ENCODE measurements around the gene TSHZ2.

Gene TSHZ2

DNA sequence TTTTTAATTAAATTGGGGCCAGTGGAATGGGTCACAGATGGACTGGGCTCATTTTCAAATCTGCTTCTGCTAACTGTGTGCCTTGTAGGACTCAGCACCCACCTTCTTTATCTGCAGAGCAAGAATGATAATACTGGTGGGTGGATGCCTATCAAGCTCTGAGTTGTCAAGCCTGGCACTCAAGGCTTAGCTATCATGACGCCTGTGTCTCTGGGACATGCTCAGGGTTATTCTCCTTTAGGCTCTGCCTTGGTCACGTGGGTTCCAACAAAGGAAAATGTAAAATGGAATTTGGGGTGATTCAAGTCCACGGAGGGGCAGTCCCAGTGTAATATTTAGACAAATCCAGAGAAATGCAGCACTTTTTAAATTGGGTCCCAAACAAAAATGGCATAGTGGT lies 202.3 kb downstream of the TSHZ2 start:
- TF ChIP-seq, protein P1, sequence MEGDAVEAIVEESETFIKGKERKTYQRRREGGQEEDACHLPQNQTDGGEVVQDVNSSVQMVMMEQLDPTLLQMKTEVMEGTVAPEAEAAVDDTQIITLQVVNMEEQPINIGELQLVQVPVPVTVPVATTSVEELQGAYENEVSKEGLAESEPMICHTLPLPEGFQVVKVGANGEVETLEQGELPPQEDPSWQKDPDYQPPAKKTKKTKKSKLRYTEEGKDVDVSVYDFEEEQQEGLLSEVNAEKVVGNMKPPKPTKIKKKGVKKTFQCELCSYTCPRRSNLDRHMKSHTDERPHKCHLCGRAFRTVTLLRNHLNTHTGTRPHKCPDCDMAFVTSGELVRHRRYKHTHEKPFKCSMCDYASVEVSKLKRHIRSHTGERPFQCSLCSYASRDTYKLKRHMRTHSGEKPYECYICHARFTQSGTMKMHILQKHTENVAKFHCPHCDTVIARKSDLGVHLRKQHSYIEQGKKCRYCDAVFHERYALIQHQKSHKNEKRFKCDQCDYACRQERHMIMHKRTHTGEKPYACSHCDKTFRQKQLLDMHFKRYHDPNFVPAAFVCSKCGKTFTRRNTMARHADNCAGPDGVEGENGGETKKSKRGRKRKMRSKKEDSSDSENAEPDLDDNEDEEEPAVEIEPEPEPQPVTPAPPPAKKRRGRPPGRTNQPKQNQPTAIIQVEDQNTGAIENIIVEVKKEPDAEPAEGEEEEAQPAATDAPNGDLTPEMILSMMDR (IDR thresholded peaks at IDR 0.05; ENCODE audit: low read depth, low read length): no peak
- H3K4me3 ChIP-seq (ENCODE audit: low read depth, low read length): no peak overlapping the region
- H3K27me3 ChIP-seq: no peaks in the 10 kb centered on the region
- H3K4me1 ChIP-seq: peaks cover 5% of the 10 kb centered on the region; the same call in 1 of the 2 replicates
- H3K9me3 ChIP-seq: no peaks in the 10 kb centered on the region
- no peak for DNase-seq
- H3K36me3 ChIP-seq: no peaks in the 10 kb centered on the region

DNA sequence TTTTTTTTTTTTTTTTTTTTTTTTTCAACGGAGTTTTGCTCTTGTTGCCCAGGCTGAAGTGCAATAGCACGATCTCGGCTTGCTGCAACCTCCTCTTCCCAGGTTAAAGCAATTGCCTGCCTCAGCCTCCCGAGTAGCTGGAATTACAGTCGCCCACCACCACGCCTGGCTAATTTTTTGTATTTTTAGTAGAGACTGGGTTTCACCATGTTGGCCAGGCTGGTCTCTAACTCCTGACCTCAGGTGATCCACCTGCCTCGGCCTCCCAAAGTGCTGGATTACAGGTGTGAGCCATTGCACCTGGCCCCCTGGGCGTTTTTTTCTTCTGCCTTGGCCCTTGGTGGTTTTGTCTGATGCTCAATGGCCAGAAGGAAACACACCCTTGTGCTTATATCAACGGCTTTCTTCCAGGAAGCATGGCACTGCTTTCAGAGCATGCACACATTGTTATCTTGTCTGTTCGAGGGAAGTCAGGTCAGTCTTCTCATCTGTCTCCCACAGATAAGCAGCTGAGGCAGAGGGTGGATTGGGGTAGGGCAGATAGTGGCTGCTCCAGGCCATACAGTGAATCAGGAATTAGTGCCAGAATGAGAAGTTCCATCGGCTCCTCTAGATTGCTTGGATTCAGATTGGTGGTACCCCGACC lies 203.1 kb downstream of the TSHZ2 start:
- no peak for DNase-seq
- H3K27me3 ChIP-seq: no peaks in the 10 kb centered on the region
- TF ChIP-seq, protein P1 (IDR thresholded peaks at IDR 0.05; ENCODE audit: low read depth, low read length): no peak
- H3K4me1 ChIP-seq: peaks cover 4% of the 10 kb centered on the region; the same call in 1 of the 2 replicates
- no peaks in the 10 kb centered on the region for H3K36me3 ChIP-seq
- H3K4me3 ChIP-seq (ENCODE audit: low read depth, low read length): no peak overlapping the region
- H3K9me3 ChIP-seq: no peaks in the 10 kb centered on the region

DNA sequence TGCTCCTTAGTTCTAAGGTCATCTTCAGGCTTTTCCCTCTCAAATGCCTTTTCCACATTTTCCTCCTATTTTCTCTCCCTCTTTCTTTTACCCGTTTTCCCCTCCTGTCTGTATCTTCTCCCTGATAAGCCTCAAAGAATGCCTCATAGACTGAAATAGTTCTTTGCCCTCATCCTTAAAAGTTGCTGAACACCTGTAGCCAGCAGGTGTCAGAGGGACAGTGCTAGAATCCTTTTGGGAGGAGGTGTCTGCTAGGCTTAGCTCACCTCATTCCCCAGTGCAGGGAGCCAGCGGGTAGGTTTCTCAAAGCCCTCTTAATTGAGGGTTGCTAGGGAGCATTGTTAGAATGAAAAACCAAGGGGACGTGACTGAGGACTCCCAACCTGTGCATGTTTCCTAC lies 204.0 kb downstream of the TSHZ2 start:
- no peak overlapping the region for H3K4me3 ChIP-seq (ENCODE audit: low read depth, low read length)
- H3K9me3 ChIP-seq: no peaks in the 10 kb centered on the region
- H3K4me1 ChIP-seq: no peaks in the 10 kb centered on the region
- H3K36me3 ChIP-seq: no peaks in the 10 kb centered on the region
- no peaks in the 10 kb centered on the region for H3K27me3 ChIP-seq
- no peak for DNase-seq
- TF ChIP-seq, protein P1 (IDR thresholded peaks at IDR 0.05; ENCODE audit: low read depth, low read length): no peak

DNA sequence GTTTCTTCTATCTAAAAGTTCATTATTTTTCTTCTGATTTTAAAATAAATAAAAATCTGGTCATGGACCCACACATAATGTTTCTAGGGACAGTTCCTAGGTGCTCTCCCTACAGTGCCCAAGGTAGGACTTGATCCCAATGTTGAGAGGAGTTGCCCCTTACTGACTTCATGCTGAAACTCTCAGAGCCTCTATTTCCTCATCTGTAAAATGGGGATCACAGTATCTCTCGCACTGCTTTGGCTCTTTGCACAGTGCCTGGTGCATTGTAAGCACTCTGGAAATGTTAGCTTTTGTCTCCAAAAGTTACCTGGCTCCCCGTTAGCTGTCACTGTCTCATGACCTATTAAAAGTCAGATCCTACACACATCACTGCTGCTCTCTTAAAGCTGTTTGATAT lies 205.5 kb downstream of the TSHZ2 start:
- Histone ChIP-seq H3K4me1 (no peaks in the 10 kb centered on the region), H3K36me3 (no peaks in the 10 kb centered on the region), H3K4me3 (ENCODE audit: low read depth, low read length) (no peak overlapping the region), H3K9me3 (no peaks in the 10 kb centered on the region), H3K27me3 (no peaks in the 10 kb centered on the region)
- TF ChIP-seq, protein P1 (IDR thresholded peaks at IDR 0.05; ENCODE audit: low read depth, low read length): no peak
- no peak for DNase-seq

DNA sequence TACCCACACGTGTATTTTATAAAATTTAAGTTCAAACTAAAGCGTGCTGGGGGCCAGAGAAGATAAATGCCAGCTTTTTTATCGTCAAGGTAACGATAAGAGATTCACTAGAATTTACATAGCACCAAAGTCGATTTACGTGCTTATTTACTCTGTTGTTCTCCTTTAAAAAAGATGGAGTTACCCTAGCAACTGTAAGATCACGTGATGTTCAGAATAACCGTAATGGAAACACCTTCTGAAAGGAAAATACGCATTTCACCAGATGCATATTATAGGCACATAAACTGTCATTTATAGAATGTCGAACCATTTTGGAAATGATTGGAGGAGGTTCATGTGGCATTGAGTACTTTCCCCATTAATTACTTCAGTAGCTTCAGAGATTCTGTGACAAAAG lies 207.6 kb downstream of the TSHZ2 start:
- no peaks in the 10 kb centered on the region for H3K4me1 ChIP-seq
- H3K9me3 ChIP-seq: no peaks in the 10 kb centered on the region
- H3K4me3 ChIP-seq (ENCODE audit: low read depth, low read length): no peak overlapping the region
- H3K36me3 ChIP-seq: no peaks in the 10 kb centered on the region
- H3K27me3 ChIP-seq: no peaks in the 10 kb centered on the region
- TF ChIP-seq, protein P1 (IDR thresholded peaks at IDR 0.05; ENCODE audit: low read depth, low read length): no peak
- no peak for DNase-seq

DNA sequence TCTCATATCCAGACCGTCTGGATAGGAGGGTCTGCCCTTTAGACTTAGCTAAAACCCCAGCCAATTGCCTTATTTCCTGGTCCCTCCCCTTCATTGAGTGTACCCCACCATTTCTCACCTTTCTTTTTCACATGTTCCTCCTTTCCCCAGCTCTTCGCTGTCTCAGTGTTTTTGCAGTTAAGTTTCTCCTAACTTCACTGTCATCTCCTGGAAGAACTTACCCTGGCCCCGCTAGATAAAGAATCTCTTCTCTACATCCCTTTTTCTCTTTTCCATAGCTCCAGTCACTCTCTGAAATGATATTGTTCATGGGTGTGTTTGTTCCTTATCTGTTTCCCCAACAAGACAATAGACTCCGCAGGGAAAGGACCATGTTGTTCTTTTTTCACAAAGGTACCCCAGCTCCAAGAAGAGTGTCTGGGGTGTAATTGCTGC lies 208.8 kb downstream of the TSHZ2 start:
- no peak overlapping the region for H3K4me3 ChIP-seq (ENCODE audit: low read depth, low read length)
- no peaks in the 10 kb centered on the region for H3K9me3 ChIP-seq
- H3K36me3 ChIP-seq: no peaks in the 10 kb centered on the region
- TF ChIP-seq, protein P1 (IDR thresholded peaks at IDR 0.05; ENCODE audit: low read depth, low read length): no peak
- no peak for DNase-seq
- H3K27me3 ChIP-seq: no peaks in the 10 kb centered on the region
- no peaks in the 10 kb centered on the region for H3K4me1 ChIP-seq
